ENCODE data around the gene PLPPR1.
"Not testable (repeated sequence)": the region's sequence is repeated elsewhere in the genome, so short reads cannot be mapped to it uniquely, and the experiment has no call there.

Gene PLPPR1

DNA sequence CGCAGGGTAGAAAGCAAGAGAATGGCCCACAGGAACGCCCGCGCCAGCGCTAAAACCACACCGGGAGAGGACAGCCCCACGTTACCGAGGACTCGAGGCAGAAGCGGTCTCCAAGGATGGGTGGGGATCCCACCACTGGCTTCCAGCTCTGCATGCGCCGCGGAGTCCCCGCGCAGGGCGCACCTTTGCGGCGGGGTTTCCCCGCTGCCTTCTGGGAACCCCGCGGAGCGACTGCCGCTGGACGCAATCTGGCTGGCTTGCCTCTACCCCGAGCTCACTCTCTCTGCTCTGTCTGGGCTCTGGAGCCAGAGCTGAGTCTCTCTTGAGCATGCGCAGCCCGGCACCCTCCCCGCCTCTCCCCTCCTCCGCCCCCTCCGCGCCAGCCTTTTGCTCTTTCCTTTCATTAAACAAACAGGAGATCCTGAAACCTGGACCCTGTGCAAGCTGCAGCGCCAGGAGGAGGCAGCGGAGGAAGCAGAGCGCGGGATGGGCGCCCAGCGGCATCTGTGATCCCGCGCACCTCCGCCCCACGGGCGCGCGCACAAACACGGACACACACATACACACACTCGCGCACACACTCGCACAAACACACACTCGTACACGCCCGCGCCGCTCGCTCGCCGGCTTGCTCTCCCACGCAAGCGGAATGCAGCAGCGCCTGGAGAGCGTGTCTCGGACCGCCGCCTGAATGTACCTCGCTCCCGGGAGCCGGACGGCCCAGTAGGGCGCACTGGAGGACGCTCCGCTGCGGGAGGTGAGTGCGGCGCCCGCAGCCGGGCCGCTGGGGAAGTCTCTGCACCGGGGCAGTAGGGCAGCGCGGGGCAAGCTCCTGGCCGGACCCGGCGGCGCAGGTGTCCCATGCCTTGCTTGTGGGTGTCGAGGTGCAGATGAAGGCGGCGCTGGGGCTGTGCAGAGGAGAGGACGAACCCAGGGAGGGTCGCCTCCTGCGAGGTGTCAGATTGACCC lies at the start of gene PLPPR1:
TSS of gene PLPPR1 (plus strand) at position 382 of the 969 bp plus-strand sequence.
- DNase-seq = no peak

DNA sequence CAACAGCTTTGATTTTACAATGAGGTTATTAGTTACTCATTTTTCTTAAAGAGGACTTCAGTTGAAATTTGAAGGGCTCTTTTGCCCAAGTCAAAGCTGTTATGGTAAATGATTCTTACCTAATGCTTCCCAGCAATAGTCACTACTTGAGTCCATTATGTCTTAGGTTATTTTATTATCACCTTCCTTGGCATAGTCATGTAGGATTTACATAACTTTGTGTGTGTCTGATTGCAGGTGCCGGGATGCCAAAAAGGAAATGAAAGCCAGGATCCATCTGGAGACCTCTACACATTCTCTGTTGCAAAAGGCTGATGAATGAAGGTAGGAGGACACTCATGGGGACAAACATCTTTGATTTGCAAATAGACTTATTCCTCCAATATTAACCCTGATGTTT lies 38.8 kb upstream of the PLPPR1 start:
- DNase-seq = no peak

DNA sequence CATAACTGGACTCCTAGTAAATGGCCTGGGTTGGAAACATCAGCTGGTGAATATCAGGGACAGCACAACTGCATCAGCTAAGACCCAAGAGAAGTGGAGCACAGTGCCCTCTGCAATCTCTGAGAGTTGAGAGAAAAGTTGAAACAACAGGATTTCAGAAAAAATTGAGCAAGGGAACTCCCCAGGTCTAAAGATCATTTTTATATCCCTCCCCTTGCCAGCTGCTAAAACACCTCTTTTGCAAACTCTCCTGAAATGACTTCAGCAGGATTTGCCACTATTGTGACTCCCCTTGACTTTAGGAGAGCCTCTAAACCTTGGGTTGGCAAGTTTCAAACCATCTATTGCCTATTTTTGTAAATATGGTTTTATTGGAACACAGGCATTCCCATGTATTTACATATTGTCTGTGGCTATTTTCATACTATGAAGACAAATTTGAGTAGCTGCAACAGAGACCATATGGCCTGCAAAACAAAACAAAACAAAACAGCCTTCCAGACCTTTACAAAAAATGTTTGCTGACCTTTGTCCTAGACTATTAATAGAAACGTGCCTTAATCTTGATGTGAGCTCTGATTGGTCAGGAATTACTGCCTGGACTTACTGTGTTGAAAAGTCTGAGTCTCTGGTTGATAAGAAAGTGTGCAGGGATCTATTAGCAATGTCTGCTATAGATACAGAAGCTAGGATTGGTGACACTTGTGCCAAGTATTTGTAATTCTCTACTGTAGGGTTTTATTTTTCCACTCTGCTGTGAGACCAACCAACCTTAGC lies 37.7 kb upstream of the PLPPR1 start:
- no peak for DNase-seq

DNA sequence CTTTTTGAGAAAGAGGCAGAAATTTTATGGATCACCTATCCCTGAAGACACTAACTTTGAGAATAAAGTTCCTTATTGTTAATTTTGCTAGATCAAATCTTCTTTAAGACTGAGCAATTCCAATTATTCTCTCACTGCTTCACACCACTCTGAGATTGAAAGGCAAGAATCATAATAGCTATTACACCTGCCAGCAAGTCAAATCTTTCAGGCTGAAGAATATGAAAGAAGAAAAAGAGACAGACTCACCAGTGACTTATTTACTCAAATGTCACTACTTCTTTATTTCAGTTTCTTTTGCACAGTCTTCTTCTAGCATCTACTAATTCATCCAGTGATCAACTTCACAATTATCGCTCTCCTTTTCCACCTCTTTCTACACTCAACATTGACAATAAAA lies 35.9 kb upstream of the PLPPR1 start:
- no peak for DNase-seq

DNA sequence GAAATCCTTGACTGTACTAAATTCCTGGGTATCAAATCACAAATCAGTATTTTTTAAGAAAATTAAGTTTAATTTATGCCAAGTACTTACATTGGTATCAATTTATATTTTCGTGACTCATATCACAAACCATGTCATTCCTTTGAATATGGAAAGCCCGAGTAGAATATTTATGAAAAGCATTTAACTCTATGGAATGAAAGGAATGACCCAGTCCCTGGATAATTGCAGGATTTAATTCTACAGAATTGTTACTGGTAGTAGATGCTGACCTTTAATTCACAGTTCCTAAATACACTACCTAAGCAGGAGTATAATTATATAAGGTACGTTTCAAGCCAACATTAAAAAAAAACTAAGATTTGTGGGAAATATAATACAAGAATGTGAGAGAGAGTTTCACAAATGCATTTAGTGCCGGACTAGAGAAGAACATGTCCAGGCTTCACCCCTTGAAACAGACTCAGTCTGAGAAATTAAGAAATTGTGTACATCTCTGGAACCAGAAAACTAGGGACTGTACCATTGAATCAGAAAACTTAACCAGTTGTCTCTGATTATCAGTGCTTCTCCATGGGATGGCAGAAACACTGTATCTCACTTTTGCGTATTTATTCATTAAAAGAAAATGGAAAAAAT lies 28.5 kb upstream of the PLPPR1 start:
- DNase-seq = no peak

DNA sequence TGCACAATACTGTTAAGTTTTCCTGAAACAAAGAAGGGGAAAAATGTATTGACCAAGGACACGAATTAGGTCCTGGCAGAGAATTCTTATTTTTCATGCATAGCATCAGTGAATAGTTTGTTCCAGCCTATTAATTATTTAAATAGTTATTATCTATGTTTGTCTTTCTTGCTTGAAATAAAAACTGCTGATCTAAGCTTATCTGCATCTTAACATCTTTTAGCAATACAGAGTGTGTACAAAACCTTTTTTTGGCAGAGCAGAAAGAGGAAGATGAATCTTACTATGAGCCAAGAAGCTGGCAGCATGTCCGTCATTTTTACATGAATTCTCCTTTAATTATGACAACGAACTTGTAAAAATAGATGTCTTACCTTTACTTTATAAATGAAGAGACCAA lies 23.3 kb upstream of the PLPPR1 start:
- DNase-seq = no peak

DNA sequence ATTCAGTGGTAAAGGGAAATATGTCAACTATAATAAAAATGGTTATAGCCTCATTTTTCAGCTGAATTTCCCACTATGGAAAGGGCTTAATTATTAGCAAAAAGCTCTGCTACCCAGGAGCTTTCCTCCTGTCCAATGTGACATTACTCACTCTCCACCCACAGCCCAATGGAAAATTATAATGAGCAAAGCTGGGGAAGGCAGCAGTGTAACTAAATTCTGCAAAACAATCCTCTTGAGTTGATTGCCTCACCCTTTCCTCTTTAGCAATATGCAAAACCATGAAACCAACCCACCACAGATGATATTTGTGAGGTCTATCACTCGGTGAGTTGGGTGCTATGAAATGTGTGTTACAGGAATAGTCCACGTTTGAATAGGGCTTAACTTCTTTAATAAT lies 14.0 kb upstream of the PLPPR1 start:
- no peak for DNase-seq

DNA sequence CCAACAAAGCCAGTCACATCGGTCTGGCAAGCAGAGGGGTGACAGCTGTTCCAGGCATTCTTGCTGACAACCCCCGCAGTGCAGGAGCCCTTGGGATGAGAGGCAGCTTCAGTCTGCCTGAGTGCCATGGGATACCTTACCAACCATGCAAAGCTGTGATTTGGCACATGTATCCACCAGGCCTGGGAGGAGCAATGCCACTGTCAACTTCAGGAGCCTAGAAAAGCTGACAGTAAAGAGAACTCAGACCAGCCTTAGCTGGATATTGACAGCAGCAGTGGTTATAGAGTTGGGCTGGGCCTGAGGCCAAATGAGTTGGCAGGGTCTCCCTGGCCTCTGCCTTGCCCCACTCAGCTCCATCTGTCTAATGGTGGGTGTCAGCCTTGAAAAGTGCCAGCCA lies 10.1 kb upstream of the PLPPR1 start:
- no peak for DNase-seq

DNA sequence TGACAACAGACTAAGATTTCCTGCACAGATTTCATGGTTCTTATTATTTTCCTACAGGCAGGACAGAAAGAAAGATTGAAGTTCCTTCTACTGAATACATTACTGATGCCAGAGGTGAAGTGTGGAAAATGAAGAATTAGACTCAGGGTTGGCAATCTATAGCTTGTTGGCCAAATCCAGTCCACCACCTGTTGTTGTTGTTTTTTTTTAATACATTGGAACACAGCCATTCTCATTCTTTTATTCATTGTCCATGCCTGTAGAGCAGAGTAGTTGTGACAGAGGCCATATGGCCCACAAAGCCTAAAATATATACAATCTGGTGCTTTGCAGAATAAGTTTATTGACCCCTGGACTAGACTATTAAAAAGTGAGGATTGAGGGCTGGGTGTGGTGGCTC lies 5.8 kb upstream of the PLPPR1 start:
- DNase-seq = no peak

DNA sequence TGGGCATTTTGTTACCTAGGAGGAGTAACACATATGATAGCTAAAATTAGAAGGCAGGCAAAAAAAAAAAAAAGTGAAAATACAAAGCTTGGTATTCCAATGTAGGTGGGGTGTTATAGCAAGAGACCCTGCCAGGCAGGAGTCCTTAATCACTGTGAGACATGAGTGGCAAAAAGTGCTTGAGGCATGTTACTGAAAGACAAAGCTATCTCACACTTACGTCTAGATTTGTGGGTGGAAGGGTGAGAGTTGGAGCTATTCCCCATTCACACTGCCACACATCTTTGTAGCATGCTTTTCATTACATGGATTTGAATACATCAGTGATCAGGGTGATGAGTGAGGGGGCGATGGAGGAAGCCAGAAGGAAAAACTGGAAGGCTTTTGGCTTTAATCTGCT lies 2.6 kb upstream of the PLPPR1 start:
- DNase-seq = no peak

DNA sequence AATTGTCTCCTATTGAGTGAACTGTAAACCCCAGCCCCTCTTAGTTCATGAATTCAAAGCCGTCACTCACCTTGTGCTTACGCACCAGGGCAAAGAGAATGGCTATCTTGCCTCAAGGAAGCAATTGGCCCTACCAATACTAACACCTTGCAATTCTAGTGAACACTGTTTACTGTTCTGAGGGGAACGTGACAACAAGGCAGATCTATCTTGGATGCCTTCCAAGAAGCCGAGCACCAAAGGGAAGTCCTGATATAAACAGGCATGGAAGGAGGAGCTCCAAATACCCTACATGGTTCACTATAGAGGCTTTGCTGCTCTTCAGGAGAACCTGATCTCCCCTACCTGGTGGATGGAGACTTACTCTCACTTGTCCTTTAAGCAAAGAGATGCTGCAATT lies 1.7 kb upstream of the PLPPR1 start:
- no peak for DNase-seq

DNA sequence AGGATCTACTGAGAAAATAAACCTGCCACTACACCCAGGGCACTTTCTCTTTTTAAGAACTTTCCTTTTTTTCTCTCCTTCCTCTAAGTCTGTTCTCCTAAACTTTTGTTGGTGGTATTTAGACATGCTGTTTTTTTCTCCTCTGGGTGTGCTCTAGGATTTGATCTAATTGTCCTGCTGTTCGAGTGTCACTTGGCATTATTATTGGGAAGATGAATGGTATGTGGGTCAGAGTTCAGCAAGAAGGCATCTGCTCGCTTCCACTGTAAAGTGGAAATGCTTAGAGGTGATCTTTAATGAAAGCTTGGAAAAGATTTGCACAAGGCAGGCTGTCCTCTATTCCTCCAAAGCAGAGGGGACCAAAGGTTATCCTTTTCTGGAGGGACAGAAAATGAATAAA lies 1.3 kb upstream of the PLPPR1 start:
- no peak for DNase-seq

DNA sequence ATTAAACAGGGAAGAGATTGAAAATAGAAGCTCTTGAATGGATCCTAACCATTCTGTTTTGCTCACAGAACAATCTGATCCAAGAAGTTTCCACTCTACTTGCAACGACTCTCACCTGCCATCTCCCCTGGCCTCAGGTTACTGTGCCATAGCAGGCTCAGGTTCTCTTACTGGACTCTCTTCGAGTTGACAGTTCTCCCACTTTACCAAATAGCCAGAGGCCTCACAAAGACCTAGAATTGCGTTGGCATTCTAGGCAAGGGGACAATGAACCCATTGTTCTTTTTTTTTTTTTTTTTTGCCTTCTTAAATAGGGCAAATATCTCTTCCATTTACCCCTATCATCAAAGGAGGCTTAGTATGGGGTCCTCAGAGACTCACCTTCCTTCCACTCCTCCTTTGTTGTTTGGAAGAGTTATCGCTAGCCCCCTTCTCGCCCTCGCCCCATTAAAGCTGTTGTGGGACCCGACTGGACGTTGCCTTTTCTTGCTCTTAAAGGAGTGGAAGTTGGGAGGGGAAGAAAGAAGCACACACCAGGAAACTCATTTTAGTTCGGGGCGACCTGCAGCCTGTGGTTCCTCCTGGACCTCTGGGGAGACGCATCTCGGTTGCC lies 688 bp upstream of the PLPPR1 start:
- no peak for DNase-seq

DNA sequence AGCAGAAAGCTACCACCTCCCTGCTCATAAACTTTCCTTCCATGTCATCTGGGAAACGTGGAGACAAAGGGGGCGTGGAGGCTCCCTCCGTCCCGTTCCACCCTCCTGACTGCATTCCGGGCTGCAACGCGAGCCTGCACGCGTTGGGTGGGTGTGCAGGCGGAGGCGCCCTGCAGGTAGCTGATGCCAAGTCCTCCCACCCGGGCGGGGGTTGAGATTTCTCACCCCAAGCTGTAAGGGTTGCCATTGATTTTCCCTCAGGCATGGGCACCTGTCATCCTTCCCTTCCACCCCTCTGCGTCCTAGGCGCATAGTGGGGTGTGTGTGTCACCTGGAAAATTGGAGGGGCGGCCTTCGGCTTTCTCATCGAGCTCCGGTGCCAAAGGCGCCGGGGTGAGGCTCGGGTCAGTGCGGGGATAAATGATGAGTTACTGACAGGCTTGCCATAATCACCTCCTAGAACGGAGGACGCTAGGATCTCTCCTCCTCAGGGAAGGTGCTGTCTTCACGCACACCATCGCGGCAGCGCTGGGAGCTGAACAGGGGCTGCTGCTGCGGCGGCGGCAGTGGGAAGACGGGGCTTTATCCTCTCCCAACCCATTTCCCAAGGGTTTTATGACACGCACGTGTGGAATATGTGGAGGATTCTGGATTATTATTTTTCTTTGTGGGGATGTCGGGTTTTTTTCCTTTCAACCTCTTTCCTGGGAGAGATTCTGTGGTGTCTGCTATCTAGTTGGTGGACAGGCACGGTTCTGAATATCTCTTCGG lies 973 bp downstream of the PLPPR1 start:
- DNase-seq = no peak

DNA sequence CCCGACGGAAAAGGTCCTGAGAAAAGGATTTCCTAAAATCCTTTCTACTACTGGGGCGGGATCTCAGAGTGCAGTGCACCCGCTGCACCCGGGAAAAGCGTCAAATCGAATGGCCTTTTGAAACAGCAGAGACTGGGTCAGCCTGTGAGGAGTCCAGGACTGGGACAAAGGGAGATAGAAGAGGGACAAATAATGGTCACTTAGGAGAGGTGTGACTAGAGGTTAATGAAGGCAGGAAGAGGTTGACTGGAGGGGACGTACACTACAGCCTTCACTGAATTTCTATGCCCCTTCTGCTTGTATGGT lies 1.5 kb downstream of the PLPPR1 start:
- DNase-seq = no peak

DNA sequence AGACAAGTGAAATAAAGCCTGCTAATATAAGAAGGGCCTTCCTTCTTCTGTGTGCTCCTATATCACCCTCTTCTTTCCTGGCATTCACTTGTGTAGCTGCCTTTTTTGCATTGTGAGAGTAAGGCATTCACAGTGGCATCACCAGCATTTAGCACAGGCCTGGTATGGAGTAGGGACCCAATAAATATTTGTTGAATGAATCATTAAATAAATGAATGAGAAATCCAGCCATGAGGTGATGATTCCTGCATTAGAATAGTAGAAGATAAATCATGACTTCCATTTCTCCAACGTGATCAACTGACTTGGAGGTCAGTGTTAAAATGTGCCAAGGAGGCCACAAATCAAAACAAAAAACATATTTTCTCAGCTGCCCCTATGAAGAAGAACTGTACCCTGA lies 3.9 kb downstream of the PLPPR1 start:
- no peak for DNase-seq

DNA sequence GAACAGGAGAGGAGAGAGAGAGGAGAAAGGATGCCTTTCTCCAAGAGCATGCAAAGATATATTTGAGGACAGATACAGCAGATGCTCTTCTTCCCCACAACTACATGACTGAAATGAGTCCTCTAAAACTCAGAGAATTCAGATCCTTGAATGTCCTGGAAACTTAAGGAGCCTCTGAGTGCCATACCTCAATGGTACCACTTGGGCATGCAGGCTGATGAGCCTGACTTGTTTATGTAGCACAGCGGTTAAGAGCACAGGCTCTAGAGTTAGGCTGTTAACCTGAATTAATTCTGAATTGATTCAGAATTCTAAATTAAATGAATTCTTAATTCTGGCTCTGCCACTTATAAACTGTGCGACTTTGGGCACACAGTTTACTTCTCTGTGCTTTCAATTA lies 5.7 kb downstream of the PLPPR1 start:
- DNase-seq = no peak

DNA sequence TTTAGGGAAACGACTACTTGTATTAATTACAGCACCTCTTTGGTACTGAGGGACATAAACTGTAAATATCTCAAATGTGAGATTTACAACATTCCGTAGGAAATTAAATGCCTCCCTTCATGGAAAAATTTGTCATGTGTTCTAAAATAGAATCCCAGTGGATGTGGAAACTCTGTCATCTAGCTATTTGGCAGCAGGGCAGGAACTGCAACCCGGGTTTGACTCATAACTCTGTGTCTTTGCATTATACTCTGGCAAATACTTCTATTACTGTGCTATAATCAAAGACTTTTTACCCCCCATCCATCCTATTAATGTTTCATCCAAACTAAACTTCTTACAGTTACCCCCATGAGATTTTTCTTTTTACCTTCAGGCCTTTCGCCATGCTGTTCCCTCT lies 6.6 kb downstream of the PLPPR1 start:
- no peak for DNase-seq

DNA sequence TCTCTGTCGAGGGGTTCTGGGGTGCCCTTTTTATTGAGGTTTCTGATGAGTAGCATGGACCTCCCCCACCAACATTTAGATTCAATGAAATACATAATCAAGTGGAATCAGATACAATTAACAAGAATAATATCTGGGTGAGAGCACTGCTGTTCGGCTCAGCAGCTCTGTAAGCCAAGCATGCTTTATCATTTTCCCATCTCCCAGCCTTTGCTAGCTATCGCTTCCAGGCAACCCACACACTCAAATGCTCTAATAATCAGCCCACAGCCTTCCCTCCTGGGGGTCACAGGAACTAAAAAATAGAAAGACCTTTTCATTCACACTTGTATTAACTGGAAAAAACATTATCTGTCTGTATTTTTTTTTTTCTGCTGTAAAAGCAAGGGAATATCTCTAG lies 8.9 kb downstream of the PLPPR1 start:
- no peak for DNase-seq

DNA sequence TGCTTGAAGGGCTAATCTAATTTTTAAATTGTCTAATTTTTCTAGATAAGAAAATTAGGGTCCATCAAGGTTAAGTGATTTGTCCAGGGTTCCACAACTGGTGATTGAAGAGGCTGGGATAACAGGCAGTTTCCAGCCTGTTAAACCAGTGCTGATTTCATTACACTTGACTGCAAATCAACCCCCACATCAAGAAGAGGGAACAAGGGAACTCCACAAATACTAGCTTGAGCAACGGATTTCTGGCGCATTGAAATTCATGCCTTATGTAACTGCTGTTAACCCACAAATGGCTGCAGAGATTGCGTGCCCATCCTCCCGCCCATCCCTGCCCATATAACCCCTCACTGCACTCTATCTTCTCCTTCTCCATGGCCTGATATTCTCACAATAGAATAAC lies 10.0 kb downstream of the PLPPR1 start:
- DNase-seq = no peak

DNA sequence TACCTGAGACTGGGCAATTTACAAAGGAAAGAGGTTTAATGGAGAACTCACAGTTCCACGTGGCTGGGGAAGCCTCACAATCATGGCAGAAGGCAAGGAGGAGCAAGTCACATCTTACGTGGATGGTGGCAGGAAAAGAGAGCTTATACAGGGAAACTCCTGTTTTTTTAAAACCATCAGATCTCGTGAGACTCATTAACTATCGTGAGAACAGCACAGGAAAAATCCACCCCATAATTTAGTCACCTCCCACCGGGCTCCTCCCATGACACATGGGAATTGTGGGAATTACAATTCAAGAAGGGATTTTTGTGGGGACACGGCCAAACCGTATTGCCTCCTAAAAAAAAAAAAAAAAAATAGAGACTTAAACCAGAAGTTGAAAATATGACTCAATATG lies 11.1 kb downstream of the PLPPR1 start:
- DNase-seq = not testable (repeated sequence)

DNA sequence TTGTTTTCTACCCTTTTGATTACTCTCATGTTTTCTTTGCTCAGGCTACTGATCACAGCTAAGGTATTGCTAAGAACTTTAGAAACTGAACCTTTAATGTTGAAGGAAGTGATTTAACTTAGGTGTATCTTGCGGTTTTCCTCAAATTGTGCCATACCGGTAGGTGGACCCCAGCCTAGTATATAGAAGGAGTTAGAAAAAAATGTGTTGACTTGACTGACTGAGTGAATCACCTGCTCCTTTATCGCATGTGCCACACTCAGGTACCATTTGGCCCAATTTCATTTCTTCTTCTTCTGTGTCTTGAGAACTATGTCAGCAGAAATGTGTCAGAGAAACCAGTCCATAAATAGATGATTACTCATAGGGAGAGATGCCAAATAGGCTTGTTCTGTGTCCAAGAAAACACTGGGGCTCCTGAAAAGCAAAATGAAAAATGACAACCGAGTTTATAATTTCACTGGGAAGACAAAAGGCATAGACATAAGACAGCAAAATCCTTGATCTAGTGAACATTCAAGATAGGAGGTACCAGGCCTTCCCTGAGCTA lies 19.4 kb downstream of the PLPPR1 start:
- DNase-seq = no peak

Measured in CD4-positive, alpha-beta T cell treated with Interferon alpha-2 for 1 hour (primary cell).